Measurements from ENCODE around the gene TNFAIP1.
"Not testable (repeated sequence)": the region's sequence is repeated elsewhere in the genome, so short reads cannot be mapped to it uniquely, and the experiment has no call there.

TNFAIP1 gene

DNA sequence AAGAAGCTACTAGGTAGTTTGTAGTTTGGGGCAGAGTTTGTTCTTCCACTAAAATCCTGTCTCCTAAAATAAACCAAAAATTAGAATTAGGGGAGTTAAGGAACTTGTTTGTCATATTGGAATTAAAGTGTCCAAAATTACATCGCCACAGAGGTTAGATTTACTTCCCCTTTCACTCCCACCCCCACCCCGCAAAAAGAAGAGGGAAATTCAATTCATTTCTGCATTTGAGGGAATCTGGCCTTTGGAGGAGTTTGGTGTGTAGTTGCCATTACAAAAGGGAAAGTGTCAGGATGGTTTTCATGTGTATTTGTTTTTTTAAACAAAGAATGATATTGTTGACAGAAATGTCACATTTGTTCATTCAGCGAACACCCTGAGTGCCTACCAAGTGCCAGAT lies 10.8 kb upstream of the TNFAIP1 start:
- no peak for DNase-seq (ENCODE audit: low read depth, low spot score)

DNA sequence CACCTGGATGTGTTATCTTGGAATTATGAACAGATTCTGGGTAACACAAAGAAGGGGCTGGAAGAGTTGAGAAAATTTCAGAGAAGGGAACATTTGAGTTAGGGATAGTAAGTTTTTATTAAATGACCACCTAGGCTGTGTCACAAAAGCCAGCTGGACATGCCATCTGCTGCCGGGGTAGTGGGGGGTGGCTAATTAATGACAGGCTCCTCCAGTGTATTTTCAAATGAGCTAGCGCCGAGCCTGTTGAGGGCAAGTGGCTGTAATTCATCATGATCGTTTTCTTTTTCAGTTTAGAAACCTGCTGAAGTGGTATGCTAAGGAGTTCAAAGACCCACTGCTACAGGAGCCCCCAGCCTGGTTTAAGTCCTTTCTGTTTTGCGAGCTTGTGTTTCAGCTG lies 10.3 kb upstream of the TNFAIP1 start:
- no peak for DNase-seq (ENCODE audit: low read depth, low spot score)

- DNase-seq (ENCODE audit: low read depth, low spot score): no peak
These were observed 9.4 kb upstream of the TNFAIP1 start for GRCh38 chr17:28326114-28326513.

- DNase-seq (ENCODE audit: low read depth, low spot score): no peak
These were observed 8.4 kb upstream of the TNFAIP1 start for GRCh38 chr17:28327031-28327607.

GRCh38 chr17:28327709-28328108 lies 7.9 kb upstream of the TNFAIP1 start:
- no peak for DNase-seq (ENCODE audit: low read depth, low spot score)

- DNase-seq (ENCODE audit: low read depth, low spot score): no peak
These were observed 7.2 kb upstream of the TNFAIP1 start for GRCh38 chr17:28328325-28328724.

- DNase-seq (ENCODE audit: low read depth, low spot score): no peak
These were observed 4.9 kb upstream of the TNFAIP1 start for GRCh38 chr17:28330671-28331070.

GRCh38 chr17:28331891-28332420 lies 3.6 kb upstream of the TNFAIP1 start:
- no peak for DNase-seq (ENCODE audit: low read depth, low spot score)

DNA sequence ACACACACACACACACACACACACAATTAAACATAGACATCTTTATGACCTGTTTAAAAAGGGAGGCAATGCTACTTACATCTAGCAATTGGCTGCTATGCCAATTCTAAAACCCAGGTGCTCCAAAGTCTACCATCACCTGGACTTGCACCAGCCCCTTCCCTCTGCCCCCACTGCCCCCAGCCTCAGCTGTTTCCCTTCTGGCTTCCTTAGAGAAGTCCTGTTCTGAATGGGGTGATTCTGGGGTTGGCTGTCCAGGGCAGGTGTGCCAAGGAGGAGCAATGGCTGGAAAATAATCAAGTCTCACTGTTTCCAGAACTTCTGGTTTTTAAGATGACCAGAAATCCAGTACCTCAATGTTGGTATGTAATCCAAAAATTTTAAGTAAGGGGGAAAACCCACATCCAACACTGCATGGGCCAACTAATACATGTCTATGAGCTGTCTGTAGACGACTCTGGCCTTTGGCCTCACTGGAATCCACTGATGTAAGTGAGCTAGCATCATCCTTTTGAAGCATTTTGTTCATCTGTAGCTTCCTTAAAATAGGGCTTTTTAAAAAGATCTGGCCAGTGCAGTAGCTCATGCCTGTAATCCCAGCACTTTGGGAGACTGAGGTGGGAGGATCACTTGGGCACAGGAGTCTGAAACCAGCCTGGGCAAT lies 2.3 kb upstream of the TNFAIP1 start:
- DNase-seq (ENCODE audit: low read depth, low spot score): no peak

- DNase-seq (ENCODE audit: low read depth, low spot score): no peak
These were observed 1.4 kb upstream of the TNFAIP1 start for GRCh38 chr17:28334171-28334570.

- no peak for DNase-seq (ENCODE audit: low read depth, low spot score)
These were observed 828 bp upstream of the TNFAIP1 start for GRCh38 chr17:28334666-28335200.

- no peak for DNase-seq (ENCODE audit: low read depth, low spot score)
These were observed 654 bp downstream of the TNFAIP1 start for GRCh38 chr17:28335959-28336871.

DNA sequence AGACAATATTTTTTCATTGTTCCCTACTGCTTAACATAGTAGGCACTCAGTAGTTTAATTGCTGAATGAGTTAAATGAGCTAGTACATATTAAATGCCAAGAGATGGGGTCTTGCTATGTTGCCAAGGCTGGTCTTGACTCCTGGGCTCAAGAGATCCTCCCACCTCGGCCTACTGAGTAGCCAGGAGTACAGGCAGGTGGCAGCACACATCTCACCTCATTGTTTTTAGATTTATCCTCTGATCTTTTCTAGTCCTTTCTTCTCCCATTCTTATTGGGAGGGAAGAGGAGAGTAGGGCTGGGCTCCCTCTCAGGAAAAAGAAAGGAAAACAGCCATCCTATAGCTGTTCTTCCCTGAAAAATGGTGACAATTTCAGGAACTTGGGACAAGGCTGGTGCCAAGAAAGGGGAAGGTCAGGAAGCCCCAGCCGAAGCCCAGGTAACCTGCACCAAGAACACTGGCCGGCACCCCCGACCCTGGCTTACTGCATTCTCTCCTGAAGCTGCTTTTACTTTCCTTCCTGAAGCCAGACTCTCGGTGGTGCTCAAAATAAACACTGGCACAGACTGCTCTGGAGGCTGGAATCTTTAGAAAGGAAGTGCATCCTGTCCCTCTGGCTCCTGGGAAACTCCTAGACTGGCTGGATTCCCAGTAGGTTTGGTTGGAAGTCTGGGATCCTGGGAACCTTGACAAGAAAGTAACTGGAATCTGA lies 2.7 kb downstream of the TNFAIP1 start:
- no peak for DNase-seq (ENCODE audit: low read depth, low spot score)

GRCh38 chr17:28338769-28339212 lies 3.2 kb downstream of the TNFAIP1 start:
- not testable (repeated sequence) for DNase-seq (ENCODE audit: low read depth, low spot score)

GRCh38 chr17:28339431-28339830 lies 3.9 kb downstream of the TNFAIP1 start:
- DNase-seq (ENCODE audit: low read depth, low spot score): no peak

- no peak for DNase-seq (ENCODE audit: low read depth, low spot score)
These were observed 4.8 kb downstream of the TNFAIP1 start for GRCh38 chr17:28340374-28340773.

DNA sequence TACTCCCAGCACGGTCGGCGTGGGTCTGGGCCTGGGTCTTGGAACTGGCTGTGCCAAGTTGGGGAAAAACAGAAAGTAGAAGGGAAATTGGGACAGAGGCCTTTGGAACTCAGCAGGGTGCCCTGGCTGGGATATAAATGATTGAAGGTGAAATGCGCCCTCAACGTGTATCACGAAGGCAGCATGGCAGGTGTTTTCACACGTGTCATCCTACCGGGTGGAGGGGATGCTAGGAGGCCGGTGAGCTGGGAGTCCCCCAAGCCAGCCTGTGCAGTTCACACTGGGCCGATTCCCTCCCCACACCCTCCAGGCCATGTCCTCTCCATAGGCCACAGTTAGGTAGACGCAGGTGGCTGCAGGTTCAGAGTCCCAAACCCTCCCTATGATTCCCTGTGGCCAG lies 6.0 kb downstream of the TNFAIP1 start:
- DNase-seq (ENCODE audit: low read depth, low spot score): no peak

- no peak for DNase-seq (ENCODE audit: low read depth, low spot score)
These were observed 6.8 kb downstream of the TNFAIP1 start for GRCh38 chr17:28342313-28342712.

GRCh38 chr17:28343491-28343932 lies 8.0 kb downstream of the TNFAIP1 start:
- DNase-seq (ENCODE audit: low read depth, low spot score): no peak

DNA sequence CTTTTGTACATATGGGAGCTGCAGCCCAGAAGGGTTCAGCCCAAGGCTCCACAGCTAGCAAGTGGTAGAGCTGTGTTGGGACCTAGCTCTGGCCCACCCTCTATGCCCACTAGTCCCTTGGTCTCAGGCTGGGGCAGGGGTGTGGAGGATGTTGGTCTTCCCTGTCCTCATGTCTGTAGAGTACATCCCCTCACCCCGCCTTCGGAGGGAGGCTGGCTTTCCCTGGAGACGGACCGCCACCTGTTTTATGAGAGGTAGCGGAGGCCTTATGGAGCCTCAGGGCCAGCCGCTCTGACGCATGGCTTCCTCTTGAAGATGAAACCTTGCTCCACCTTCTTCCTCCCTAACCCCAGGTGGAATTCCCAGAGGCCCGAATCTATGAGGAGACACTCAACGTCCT lies 8.4 kb downstream of the TNFAIP1 start:
- DNase-seq (ENCODE audit: low read depth, low spot score): no peak

DNA sequence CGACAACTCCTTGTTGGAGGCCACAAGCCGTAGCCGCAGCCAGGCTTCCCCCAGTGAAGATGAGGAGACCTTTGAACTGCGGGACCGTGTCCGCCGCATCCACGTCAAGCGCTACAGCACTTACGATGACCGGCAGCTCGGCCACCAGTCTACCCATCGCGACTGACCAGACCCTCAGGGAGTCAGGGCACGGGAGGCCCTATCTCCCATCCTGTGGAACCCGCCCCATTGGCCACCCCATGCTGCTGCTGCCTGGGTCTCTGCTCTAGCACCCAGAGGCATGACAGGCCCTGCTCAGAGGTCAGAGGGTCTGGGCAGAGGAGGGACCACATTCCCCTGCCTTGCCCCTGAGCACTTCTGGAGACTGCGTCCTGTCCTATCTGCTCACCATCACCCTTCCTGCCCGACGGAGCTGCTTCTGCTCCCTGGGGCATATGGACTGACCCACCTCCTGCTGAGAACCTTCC lies 8.9 kb downstream of the TNFAIP1 start:
- no peak for DNase-seq (ENCODE audit: low read depth, low spot score)

Data from brain pericyte (primary cell).